Adipocyte (in vitro differentiated cells): ENCODE data around the gene HAO1.

Experiments
- DNase-seq: peaks from one replicate; pipeline ENCODE4 v3.0.0-alpha.2; 2015; ENCODE audit warnings: low read depth
- H3K27me3 ChIP-seq: replicated peaks from 2 replicates; pipeline ENCODE4 v1.7.0; 2013; ENCODE audit warnings: mild to moderate bottlenecking, low read length, moderate library complexity; ENCODE audit not compliant: control insufficient read depth, insufficient read depth
- H3K36me3 ChIP-seq: 2 replicates; pipeline ENCODE4 v1.7.0; 2013; ENCODE audit warnings: low read length, mild to moderate bottlenecking, moderate library complexity; ENCODE audit not compliant: control insufficient read depth, insufficient read depth, severe bottlenecking
- H3K4me1 ChIP-seq: 2 replicates; pipeline ENCODE4 v1.7.0; 2013; ENCODE audit warnings: mild to moderate bottlenecking, low read length, moderate library complexity; ENCODE audit not compliant: control insufficient read depth, insufficient read depth
- H3K4me3 ChIP-seq: 2 replicates; pipeline ENCODE4 v1.7.0; 2013; ENCODE audit warnings: mild to moderate bottlenecking, low read length, moderate library complexity
- H3K9ac ChIP-seq: 2 replicates; pipeline ENCODE4 v1.7.0; 2013; ENCODE audit warnings: mild to moderate bottlenecking, low read length, moderate library complexity
- H3K9me3 ChIP-seq: 2 replicates; pipeline ENCODE4 v1.7.0; 2013; ENCODE audit warnings: mild to moderate bottlenecking, low read length, moderate library complexity; ENCODE audit not compliant: control insufficient read depth

HAO1 gene

DNA sequence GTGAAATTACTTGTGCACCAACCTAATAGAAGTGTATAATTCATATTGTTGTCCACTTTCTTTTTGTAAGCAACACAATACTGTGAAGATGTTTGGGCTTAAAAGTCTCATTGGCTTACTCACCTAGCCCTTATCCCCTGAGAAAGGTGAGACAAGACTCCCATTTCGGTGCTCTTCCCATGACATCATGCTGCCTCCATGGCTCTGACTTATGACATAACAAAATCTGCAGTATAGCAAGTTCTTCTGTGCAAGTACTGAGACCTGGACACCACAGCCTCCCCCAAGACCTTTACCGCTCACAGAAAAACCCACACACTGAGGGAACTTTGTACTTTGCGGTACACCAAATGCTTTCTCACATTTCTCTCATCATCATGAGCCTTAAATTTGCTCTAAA lies 50.5 kb downstream of the HAO1 start:
- Histone ChIP-seq H3K27me3 (no peaks in the 10 kb centered on the region), H3K9ac (no peak overlapping the region), H3K4me3 (no peak overlapping the region), H3K36me3 (no peaks in the 10 kb centered on the region), H3K9me3 (peaks cover 4% of the 10 kb centered on the region), H3K4me1 (no peaks in the 10 kb centered on the region)
- DNase-seq: no peak

DNA sequence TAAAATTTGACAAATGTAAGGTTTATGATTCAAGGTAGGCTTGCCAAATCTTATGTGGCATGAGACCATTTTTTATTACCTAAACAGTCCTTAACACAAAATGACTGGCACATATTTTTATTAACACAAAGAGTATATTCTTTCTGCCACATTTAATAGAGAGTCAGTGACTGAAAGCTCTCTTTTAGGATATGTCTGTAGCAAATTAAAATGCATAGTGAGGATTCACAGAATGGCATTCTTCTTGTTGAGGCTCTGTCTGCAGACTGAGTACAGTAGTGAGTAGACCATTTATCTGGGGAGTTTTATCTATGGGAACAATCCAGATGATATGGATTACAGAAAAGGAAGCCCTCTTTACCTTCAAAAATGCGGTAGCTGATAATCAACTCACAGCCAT lies 56.5 kb downstream of the HAO1 start:
- no peaks in the 10 kb centered on the region for H3K4me1 ChIP-seq
- DNase-seq: no peak
- no peak overlapping the region for H3K9ac ChIP-seq
- H3K4me3 ChIP-seq: no peak overlapping the region
- no peaks in the 10 kb centered on the region for H3K36me3 ChIP-seq
- H3K9me3 ChIP-seq: peaks cover under 1% of the 10 kb centered on the region
- no peaks in the 10 kb centered on the region for H3K27me3 ChIP-seq

GRCh38 chr20:7883309-7883708 lies 56.9 kb downstream of the HAO1 start:
- no peak overlapping the region for H3K4me3 ChIP-seq
- no peaks in the 10 kb centered on the region for H3K4me1 ChIP-seq
- H3K27me3 ChIP-seq: no peaks in the 10 kb centered on the region
- H3K9me3 ChIP-seq: no peaks in the 10 kb centered on the region
- no peak overlapping the region for H3K9ac ChIP-seq
- H3K36me3 ChIP-seq: no peaks in the 10 kb centered on the region
- no peak for DNase-seq

- no peaks in the 10 kb centered on the region for H3K27me3 ChIP-seq
- no peak overlapping the region for H3K4me3 ChIP-seq
- H3K4me1 ChIP-seq: no peaks in the 10 kb centered on the region
- H3K9ac ChIP-seq: no peak overlapping the region
- H3K36me3 ChIP-seq: no peaks in the 10 kb centered on the region
- DNase-seq: no peak
- H3K9me3 ChIP-seq: no peaks in the 10 kb centered on the region
These were observed 58.2 kb downstream of the HAO1 start for GRCh38 chr20:7882076-7882475.

- Histone ChIP-seq H3K4me1 (no peaks in the 10 kb centered on the region), H3K4me3 (no peak overlapping the region), H3K27me3 (no peaks in the 10 kb centered on the region), H3K9me3 (no peaks in the 10 kb centered on the region), H3K36me3 (no peaks in the 10 kb centered on the region), H3K9ac (no peak overlapping the region)
- no peak for DNase-seq
These were observed 58.7 kb downstream of the HAO1 start for GRCh38 chr20:7881551-7881950.

GRCh38 chr20:7879883-7880282 lies 60.4 kb downstream of the HAO1 start:
- Histone ChIP-seq H3K9me3 (no peaks in the 10 kb centered on the region), H3K4me3 (no peak overlapping the region), H3K9ac (no peak overlapping the region), H3K27me3 (no peaks in the 10 kb centered on the region), H3K36me3 (no peaks in the 10 kb centered on the region), H3K4me1 (no peaks in the 10 kb centered on the region)
- DNase-seq: peak; percentile 69

DNA sequence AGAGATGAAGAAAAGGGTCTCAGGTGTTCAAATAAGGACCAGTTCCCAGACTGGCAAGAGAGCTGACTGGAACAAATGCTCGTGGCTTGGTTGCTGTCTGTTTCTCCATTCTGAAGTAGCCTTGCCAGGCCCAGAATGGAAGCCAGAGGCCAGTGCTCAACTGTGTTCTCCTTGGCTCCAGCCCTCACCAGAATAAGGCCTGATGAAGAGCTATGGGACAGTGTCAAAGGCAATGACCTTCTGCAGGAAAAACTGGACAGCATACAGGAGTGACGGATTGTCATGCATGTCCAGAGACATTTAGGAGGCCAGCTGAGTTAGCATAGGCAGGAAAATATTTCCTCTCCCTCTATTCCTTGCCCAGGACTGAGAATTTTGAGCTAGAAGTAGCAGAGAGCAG lies 72.2 kb downstream of the HAO1 start:
- H3K36me3 ChIP-seq: no peaks in the 10 kb centered on the region
- no peak overlapping the region for H3K9ac ChIP-seq
- H3K4me3 ChIP-seq: no peak overlapping the region
- no peaks in the 10 kb centered on the region for H3K27me3 ChIP-seq
- H3K4me1 ChIP-seq: no peaks in the 10 kb centered on the region
- H3K9me3 ChIP-seq: peaks cover 11% of the 10 kb centered on the region
- DNase-seq: no peak

DNA sequence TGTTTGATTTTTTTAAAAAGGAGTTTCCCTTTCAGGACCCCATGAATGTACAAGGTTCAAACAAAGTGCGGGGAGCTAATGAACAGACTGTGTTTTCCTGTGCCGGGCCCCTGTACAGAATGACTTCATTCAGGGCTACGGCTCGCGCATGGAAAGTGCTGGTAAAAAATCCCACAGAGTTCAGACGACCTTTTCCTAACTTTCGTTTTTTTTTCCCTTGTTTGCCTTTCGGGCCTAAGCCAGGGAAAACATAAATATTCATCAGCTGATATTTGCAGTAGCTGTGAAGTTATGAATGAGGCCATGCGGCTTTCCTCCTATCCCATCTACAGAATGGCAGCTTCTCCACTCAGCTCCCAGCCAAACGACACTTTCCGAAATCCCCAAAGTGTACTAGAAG lies 74.0 kb downstream of the HAO1 start:
- Histone ChIP-seq H3K4me1 (no peaks in the 10 kb centered on the region), H3K9me3 (peaks cover 11% of the 10 kb centered on the region), H3K27me3 (no peaks in the 10 kb centered on the region), H3K36me3 (no peaks in the 10 kb centered on the region), H3K4me3 (no peak overlapping the region), H3K9ac (no peak overlapping the region)
- DNase-seq: no peak

GRCh38 chr20:7859356-7859802 lies 80.9 kb downstream of the HAO1 start:
- Histone ChIP-seq H3K4me1 (peaks cover 21% of the 10 kb centered on the region), H3K9me3 (peaks cover 6% of the 10 kb centered on the region)
- peak; percentile 82 for DNase-seq

DNA sequence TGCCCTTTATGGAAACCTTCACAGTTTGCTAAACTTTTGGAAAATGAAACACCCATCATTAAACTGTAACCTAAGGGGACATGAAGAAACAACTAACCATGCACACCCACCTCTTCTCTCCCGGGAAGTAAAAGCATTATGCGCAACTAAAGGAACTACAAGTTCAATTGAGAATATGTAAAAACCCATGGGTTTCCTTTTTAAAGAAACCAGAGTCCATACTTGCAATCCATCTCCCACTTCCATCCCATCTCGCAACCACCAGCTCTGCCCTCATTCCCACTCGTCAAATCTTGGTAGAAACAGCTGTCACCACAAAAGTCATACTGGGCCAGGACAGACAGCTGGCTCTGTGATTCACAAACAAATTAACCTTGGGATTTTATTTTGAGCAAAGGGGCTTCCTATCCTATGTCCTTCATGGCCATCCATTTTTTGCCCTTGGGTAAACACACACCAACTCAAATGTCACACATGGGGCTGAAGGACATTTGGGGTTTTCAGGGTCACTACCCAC lies 81.5 kb downstream of the HAO1 start:
- Histone ChIP-seq H3K9me3 (peaks cover 4% of the 10 kb centered on the region), H3K9ac (no peak overlapping the region), H3K27me3 (no peaks in the 10 kb centered on the region), H3K4me3 (no peak overlapping the region), H3K4me1 (peaks cover 21% of the 10 kb centered on the region), H3K36me3 (no peaks in the 10 kb centered on the region)
- no peak for DNase-seq

More at GRCh38 chr20:7859356-7859802, 80.9 kb downstream of the HAO1 start:
- H3K36me3 ChIP-seq: no peaks in the 10 kb centered on the region
- no peak overlapping the region for H3K9ac ChIP-seq
- no peak overlapping the region for H3K4me3 ChIP-seq
- H3K27me3 ChIP-seq: no peaks in the 10 kb centered on the region

- Histone ChIP-seq H3K27me3 (no peaks in the 10 kb centered on the region), H3K4me1 (peaks cover 21% of the 10 kb centered on the region), H3K36me3 (no peaks in the 10 kb centered on the region), H3K9ac (no peak overlapping the region), H3K9me3 (no peaks in the 10 kb centered on the region), H3K4me3 (no peak overlapping the region)
- no peak for DNase-seq
These were observed 83.5 kb downstream of the HAO1 start for GRCh38 chr20:7856756-7857155.

DNA sequence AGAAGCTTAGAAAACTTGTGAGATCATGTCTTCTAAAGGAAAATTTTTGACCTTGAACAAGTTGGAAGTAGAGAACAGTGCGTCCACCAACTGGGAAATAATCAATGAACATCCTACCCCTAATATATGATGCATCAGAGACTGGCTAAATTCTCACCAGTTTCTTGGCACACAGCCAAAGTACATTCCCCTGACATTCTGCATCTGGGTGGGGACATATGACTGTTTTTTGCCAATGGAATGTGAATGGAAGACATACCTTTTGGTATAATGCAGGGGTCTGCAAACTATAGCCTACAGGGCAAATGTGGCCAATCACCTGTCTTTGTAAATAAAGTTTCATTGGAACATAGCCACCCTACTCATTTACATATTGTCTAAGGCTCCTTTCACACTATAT lies 84.7 kb downstream of the HAO1 start:
- Histone ChIP-seq H3K4me3 (no peak overlapping the region), H3K9ac (no peak overlapping the region), H3K4me1 (peaks cover 26% of the 10 kb centered on the region), H3K9me3 (no peaks in the 10 kb centered on the region), H3K36me3 (no peaks in the 10 kb centered on the region), H3K27me3 (no peaks in the 10 kb centered on the region)
- DNase-seq: no peak
